ENCODE data around the gene GMDS. TPM values are rescaled to one million over a fixed set of nuclear protein-coding genes. Genes with fewer than 3 reads are reported as not detected.

GMDS gene
- total RNA-seq, 1 donor from 2014 or later, result 34.0 TPM

GRCh38 chr6:1946583-1946982 lies 298.8 kb downstream of the GMDS start:
- Mint-ChIP-seq H3K9me3 (ENCODE audit: low read depth) (no peaks in the 10 kb centered on the region), H3K27ac (ENCODE audit: unreplicated experiment) (no peak overlapping the region), H3K36me3 (ENCODE audit: low read depth) (peaks cover 5% of the 10 kb centered on the region), H3K4me3 (ENCODE audit: unreplicated experiment) (no peak overlapping the region), H3K27me3 (ENCODE audit: low read depth) (no peaks in the 10 kb centered on the region), H3K4me1 (ENCODE audit: low read depth) (no peaks in the 10 kb centered on the region)
- TF ChIP-seq CTCF (IDR thresholded peaks at IDR 0.05), result no peak
- no peak for DNase-seq (ENCODE audit: low spot score)

DNA sequence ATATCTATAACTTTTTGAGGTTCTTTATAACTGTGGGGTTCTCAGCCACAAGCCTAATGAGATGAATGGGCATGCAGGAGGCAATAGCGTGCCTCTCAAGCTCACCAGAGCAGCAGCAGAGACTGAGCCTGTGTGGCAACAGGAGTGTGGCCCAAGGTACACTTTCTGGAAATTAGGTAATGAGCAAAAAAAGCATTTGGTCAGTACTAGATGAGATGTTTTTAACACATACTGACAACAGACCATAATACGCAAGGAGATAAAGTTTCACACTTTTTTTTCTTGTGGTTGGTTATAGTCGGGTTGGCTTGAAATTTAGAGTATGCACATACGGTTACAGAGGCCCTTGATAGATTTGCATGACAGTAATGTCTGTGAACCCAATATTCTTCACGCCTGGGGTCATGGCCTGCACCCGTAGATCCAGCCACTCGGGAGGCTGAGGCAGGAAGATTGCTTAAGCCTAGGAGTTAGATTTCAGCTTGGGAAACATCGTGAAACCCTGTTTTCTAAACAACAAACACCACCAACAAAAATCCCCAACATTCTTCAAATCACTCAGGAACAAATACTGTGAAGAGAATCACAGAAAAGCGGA lies 300.1 kb downstream of the GMDS start:
- no peak overlapping the region for H3K27ac Mint-ChIP-seq (ENCODE audit: unreplicated experiment)
- peaks cover 5% of the 10 kb centered on the region for H3K36me3 Mint-ChIP-seq (ENCODE audit: low read depth)
- no peaks in the 10 kb centered on the region for H3K4me1 Mint-ChIP-seq (ENCODE audit: low read depth)
- no peak for TF ChIP-seq CTCF (IDR thresholded peaks at IDR 0.05)
- no peaks in the 10 kb centered on the region for H3K27me3 Mint-ChIP-seq (ENCODE audit: low read depth)
- no peak overlapping the region for H3K4me3 Mint-ChIP-seq (ENCODE audit: unreplicated experiment)
- no peak for DNase-seq (ENCODE audit: low spot score)
- H3K9me3 Mint-ChIP-seq (ENCODE audit: low read depth), result no peaks in the 10 kb centered on the region

GRCh38 chr6:1942834-1943233 lies 302.6 kb downstream of the GMDS start:
- no peak for TF ChIP-seq CTCF (IDR thresholded peaks at IDR 0.05)
- H3K36me3 Mint-ChIP-seq (ENCODE audit: low read depth), result peaks cover 2% of the 10 kb centered on the region
- H3K4me3 Mint-ChIP-seq (ENCODE audit: unreplicated experiment), result no peak overlapping the region
- DNase-seq (ENCODE audit: low spot score), result peak; percentile 43
- H3K27ac Mint-ChIP-seq (ENCODE audit: unreplicated experiment), result no peak overlapping the region
- H3K9me3 Mint-ChIP-seq (ENCODE audit: low read depth), result no peaks in the 10 kb centered on the region
- no peaks in the 10 kb centered on the region for H3K4me1 Mint-ChIP-seq (ENCODE audit: low read depth)
- H3K27me3 Mint-ChIP-seq (ENCODE audit: low read depth), result no peaks in the 10 kb centered on the region

- DNase-seq (ENCODE audit: low spot score), result no peak
- Mint-ChIP-seq H3K4me3 (ENCODE audit: unreplicated experiment) (no peak overlapping the region), H3K36me3 (ENCODE audit: low read depth) (no peaks in the 10 kb centered on the region), H3K4me1 (ENCODE audit: low read depth) (no peaks in the 10 kb centered on the region), H3K27ac (ENCODE audit: unreplicated experiment) (no peak overlapping the region), H3K27me3 (ENCODE audit: low read depth) (no peaks in the 10 kb centered on the region), H3K9me3 (ENCODE audit: low read depth) (no peaks in the 10 kb centered on the region)
- no peak for TF ChIP-seq CTCF (IDR thresholded peaks at IDR 0.05)
These were observed 303.9 kb downstream of the GMDS start for GRCh38 chr6:1941534-1941933.

DNA sequence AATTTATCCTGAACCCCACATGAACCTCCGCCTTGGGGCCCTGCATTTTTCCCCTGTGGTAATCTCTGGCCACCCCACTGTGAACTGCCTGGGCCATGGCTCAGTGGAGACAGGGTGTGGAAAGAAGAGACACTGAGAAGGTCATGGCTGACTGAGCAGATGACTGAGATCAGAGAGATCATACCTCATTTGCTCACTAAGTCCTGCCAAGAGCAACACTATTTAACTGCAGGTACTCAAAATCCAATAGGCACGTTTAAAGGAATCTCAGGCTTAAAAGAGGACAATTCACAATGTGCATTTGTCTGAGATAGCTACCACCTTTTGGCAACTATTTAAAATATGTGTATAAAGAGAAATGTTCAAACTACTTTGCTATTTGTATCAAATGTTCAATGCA lies 305.0 kb downstream of the GMDS start:
- Mint-ChIP-seq H3K36me3 (ENCODE audit: low read depth) (no peaks in the 10 kb centered on the region), H3K9me3 (ENCODE audit: low read depth) (no peaks in the 10 kb centered on the region), H3K27me3 (ENCODE audit: low read depth) (no peaks in the 10 kb centered on the region), H3K4me3 (ENCODE audit: unreplicated experiment) (no peak overlapping the region), H3K27ac (ENCODE audit: unreplicated experiment) (no peak overlapping the region), H3K4me1 (ENCODE audit: low read depth) (no peaks in the 10 kb centered on the region)
- DNase-seq (ENCODE audit: low spot score), result no peak
- no peak for TF ChIP-seq CTCF (IDR thresholded peaks at IDR 0.05)
